ENCODE results near the gene DNER.

GRCh38 chr2:229417176-229417575 is 297.2 kb downstream of the DNER start:
- TF ChIP-seq CTCF (IDR thresholded peaks at IDR 0.05 in 2 of 3, conservative IDR thresholded peaks at IDR 0.05 in 1 of 3; ENCODE audit: control insufficient read depth in 2 of 3, extremely low read depth in 1 of 3, insufficient read depth in 1 of 3, low read depth in 3 of 3, low read length in 3 of 3) (no peak), YY1 (IDR thresholded peaks at IDR 0.05; ENCODE audit: low read depth, low read length) (no peak), MTA3 (IDR thresholded peaks at IDR 0.05; ENCODE audit: borderline replicate concordance, low read length) (no peak), EGR1 (IDR thresholded peaks at IDR 0.05; ENCODE audit: borderline replicate concordance in 1 of 2, low read depth in 2 of 2, low read length in 2 of 2) (no peak), SIX5 (IDR thresholded peaks at IDR 0.05; ENCODE audit: low read depth, low read length, severe bottlenecking) (no peak), SMC3 (IDR thresholded peaks at IDR 0.05; ENCODE audit: borderline replicate concordance, low read length) (no peak), EED (IDR thresholded peaks at IDR 0.05; ENCODE audit: low read depth) (no peak)
- TF ChIP-seq, protein P1, sequence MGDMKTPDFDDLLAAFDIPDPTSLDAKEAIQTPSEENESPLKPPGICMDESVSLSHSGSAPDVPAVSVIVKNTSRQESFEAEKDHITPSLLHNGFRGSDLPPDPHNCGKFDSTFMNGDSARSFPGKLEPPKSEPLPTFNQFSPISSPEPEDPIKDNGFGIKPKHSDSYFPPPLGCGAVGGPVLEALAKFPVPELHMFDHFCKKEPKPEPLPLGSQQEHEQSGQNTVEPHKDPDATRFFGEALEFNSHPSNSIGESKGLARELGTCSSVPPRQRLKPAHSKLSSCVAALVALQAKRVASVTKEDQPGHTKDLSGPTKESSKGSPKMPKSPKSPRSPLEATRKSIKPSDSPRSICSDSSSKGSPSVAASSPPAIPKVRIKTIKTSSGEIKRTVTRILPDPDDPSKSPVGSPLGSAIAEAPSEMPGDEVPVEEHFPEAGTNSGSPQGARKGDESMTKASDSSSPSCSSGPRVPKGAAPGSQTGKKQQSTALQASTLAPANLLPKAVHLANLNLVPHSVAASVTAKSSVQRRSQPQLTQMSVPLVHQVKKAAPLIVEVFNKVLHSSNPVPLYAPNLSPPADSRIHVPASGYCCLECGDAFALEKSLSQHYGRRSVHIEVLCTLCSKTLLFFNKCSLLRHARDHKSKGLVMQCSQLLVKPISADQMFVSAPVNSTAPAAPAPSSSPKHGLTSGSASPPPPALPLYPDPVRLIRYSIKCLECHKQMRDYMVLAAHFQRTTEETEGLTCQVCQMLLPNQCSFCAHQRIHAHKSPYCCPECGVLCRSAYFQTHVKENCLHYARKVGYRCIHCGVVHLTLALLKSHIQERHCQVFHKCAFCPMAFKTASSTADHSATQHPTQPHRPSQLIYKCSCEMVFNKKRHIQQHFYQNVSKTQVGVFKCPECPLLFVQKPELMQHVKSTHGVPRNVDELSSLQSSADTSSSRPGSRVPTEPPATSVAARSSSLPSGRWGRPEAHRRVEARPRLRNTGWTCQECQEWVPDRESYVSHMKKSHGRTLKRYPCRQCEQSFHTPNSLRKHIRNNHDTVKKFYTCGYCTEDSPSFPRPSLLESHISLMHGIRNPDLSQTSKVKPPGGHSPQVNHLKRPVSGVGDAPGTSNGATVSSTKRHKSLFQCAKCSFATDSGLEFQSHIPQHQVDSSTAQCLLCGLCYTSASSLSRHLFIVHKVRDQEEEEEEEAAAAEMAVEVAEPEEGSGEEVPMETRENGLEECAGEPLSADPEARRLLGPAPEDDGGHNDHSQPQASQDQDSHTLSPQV (IDR thresholded peaks at IDR 0.05), result no peak
- TF ChIP-seq, protein P2, sequence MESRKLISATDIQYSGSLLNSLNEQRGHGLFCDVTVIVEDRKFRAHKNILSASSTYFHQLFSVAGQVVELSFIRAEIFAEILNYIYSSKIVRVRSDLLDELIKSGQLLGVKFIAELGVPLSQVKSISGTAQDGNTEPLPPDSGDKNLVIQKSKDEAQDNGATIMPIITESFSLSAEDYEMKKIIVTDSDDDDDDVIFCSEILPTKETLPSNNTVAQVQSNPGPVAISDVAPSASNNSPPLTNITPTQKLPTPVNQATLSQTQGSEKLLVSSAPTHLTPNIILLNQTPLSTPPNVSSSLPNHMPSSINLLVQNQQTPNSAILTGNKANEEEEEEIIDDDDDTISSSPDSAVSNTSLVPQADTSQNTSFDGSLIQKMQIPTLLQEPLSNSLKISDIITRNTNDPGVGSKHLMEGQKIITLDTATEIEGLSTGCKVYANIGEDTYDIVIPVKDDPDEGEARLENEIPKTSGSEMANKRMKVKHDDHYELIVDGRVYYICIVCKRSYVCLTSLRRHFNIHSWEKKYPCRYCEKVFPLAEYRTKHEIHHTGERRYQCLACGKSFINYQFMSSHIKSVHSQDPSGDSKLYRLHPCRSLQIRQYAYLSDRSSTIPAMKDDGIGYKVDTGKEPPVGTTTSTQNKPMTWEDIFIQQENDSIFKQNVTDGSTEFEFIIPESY (IDR thresholded peaks at IDR 0.05), result no peak
